ENCODE results near the gene TRIM73. TPM values are rescaled to one million over a fixed set of nuclear protein-coding genes. Genes with fewer than 3 reads are reported as not detected.
"Not testable (repeated sequence)": the region's sequence is repeated elsewhere in the genome, so short reads cannot be mapped to it uniquely, and the experiment has no call there.

The TRIM73 gene
- 1.6 TPM for total RNA-seq
- polyA plus RNA-seq (ENCODE audit: insufficient read depth in 1 of 8, insufficient read length in 8 of 8, low replicate concordance in 1 of 8), result 1 to 10 TPM; 2.1 to 7.0 (median 3.9) TPM
- long read RNA-seq, donor 1, result 0 reads
- long read RNA-seq, donor 2, result 0 reads
- long read RNA-seq, donor 3, result 0 reads
- long read RNA-seq, donor 4, result 0 reads
- long read RNA-seq, donor 5, result 0 reads
- long read RNA-seq, donor 6, result 0 reads
- long read RNA-seq, donor 7, result 0 reads
- long read RNA-seq, donor 8, result 0 reads
- long read RNA-seq, donor 9, result 0 reads
- long read RNA-seq, donor 10, partial matches to known transcripts, result 0 of 1 reads
- long read RNA-seq, donor 10, other reads (novel, unspliced or antisense), result 0 of 1 reads
- long read RNA-seq, donor 11, result 0 reads

DNA sequence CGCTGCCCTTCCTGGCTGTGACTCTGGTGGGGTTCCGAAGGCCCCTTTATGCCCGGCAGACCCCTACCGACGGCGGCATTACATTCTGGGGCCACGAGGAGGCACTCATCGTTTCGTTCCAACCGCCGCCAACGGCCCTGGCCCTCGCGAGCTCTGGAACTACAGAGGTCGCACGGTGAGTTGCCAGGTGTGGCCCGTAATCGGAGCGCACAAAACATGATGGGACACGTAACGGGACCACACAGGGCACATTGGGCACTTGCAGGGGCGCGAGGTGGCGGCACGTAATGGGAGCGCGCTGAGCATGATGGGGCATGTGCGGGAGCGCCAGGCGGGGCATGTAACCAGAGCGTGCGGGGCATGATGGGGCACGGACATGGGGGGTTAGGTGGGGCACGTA, at the start of gene TRIM73:
Gene TRIM73, plus strand, starts transcription at position 301 of the 400 bp plus-strand sequence. CDS start 3,305 bp downstream, outside the sequence.
- DNase-seq; H3K36me3 ChIP-seq (ENCODE audit: control insufficient read depth, insufficient read depth, low read length); H3K4me1 ChIP-seq (ENCODE audit: control insufficient read depth, insufficient read depth, low read length); H3K27ac ChIP-seq (ENCODE audit: low read length); H3K27me3 ChIP-seq (ENCODE audit: control insufficient read depth, insufficient read depth, low read length); H3K4me3 ChIP-seq (ENCODE audit: low read length); H3K9me3 ChIP-seq (replicated peaks; ENCODE audit: control insufficient read depth, low read depth, low read length): not testable (repeated sequence)
- WGBS (ENCODE audit: insufficient coverage), result no CpG with 5 or more reads among the region's 34 CpGs

DNA sequence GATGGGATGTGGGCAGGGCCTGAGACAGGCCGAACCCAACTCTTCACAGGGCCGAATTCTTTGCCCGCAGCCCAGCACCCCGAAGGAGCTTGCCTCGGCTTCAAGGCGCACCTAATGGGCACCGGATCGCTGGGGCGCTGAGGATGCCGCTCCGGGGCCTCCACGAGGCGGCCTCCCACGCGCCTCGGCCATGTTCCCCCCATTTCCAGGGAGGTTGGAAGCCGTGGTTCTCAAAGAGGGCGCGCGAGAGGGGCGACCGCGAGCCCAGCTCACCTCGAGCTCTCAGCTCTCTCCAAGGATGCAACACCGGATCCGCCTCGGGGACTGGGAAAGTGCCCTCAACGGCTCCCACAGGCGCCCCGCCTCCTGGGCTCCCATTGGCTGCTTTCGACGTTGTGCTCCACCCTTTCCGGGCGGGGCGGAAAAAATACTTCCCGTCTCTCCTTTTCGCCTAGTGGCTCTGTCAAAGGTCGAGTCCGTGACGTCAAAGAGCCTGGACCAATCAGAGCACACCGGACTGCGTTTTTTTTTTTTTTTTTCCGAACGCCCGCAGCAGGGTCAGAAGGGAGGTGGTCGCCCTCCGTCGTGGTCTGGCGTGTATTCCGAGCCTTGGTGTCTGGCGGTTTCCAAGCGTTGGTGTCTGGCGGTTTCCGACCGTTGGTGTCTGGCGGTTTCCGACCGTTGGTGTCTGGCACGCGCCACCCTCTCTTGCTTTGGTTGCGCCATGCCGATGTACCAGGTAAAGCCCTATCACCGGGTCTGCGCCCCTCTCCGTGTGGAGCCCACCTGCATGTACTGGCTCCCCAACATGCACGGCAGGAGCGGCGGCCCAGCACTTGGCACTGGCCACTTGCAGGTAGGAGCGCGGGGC, 36.5 kb upstream of the TRIM73 start:
- Histone ChIP-seq H3K27ac (ENCODE audit: low read length) (peak overlapping the region; percentile 59), H3K4me3 (ENCODE audit: low read length) (peak overlapping the region; percentile 39)

DNA sequence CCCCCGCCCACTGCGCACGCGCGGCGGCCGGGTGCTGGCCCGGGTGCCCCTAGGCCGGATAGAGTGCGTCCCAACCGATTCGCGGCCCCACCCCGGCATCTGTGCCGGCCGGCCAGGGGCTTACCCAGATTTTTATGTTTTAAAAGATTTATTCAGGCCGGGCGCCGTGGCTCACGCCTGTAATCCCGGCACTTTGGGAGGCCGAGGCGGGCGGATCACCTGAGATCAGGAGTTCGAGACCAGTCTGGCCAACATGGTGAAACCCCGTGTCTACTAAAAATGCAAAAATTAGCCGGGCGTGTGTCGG, 35.9 kb upstream of the TRIM73 start:
- Histone ChIP-seq H3K4me3 (ENCODE audit: low read length) (peak overlapping the region; percentile 24), H3K27ac (ENCODE audit: low read length) (peak overlapping the region; percentile 29)
- H3K36me3 ChIP-seq (ENCODE audit: control insufficient read depth, insufficient read depth, low read length); DNase-seq; H3K4me1 ChIP-seq (ENCODE audit: control insufficient read depth, insufficient read depth, low read length); H3K27me3 ChIP-seq (ENCODE audit: control insufficient read depth, insufficient read depth, low read length); H3K9me3 ChIP-seq (replicated peaks; ENCODE audit: control insufficient read depth, low read depth, low read length): not testable (repeated sequence)
- WGBS (ENCODE audit: insufficient coverage), result no CpG with 5 or more reads among the region's 29 CpGs

More for the DNA sequence above, 36.5 kb upstream of the TRIM73 start:
- not testable (repeated sequence) for H3K9me3 ChIP-seq (replicated peaks; ENCODE audit: control insufficient read depth, low read depth, low read length); H3K27me3 ChIP-seq (ENCODE audit: control insufficient read depth, insufficient read depth, low read length); H3K4me1 ChIP-seq (ENCODE audit: control insufficient read depth, insufficient read depth, low read length); H3K36me3 ChIP-seq (ENCODE audit: control insufficient read depth, insufficient read depth, low read length)
- peak; percentile 53 for DNase-seq
- WGBS (ENCODE audit: insufficient coverage), result no CpG with 5 or more reads among the region's 70 CpGs

DNA sequence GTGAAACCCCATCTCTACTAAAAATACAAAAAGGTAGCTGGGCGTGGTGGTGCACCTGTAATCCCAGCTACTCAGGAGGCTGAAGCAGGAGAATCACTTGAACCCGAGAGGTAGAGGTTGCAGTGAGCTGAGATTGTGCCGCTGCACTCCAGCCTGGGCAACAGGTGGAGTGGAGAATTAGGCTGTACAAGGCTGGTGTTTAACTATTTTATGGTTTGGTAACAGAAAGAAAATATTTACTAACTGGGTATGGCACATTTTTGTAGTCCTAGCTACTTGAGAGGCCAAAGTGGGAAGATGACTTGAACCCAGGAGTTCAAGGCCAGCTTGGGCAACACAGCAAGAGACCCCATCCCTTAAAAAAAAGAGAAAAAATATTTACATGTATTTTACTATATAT, 31.4 kb upstream of the TRIM73 start:
- not testable (repeated sequence) for H3K9me3 ChIP-seq (replicated peaks; ENCODE audit: control insufficient read depth, low read depth, low read length); H3K4me3 ChIP-seq (ENCODE audit: low read length); DNase-seq; H3K27ac ChIP-seq (ENCODE audit: low read length); H3K27me3 ChIP-seq (ENCODE audit: control insufficient read depth, insufficient read depth, low read length); H3K36me3 ChIP-seq (ENCODE audit: control insufficient read depth, insufficient read depth, low read length); H3K4me1 ChIP-seq (ENCODE audit: control insufficient read depth, insufficient read depth, low read length)
- WGBS (ENCODE audit: insufficient coverage), result no CpG with 5 or more reads among the region's 3 CpGs

GRCh38 chr7:75366643-75367042, 28.8 kb upstream of the TRIM73 start:
- H3K27ac ChIP-seq (ENCODE audit: low read length); H3K9me3 ChIP-seq (replicated peaks; ENCODE audit: control insufficient read depth, low read depth, low read length); DNase-seq; H3K4me1 ChIP-seq (ENCODE audit: control insufficient read depth, insufficient read depth, low read length); H3K4me3 ChIP-seq (ENCODE audit: low read length); H3K27me3 ChIP-seq (ENCODE audit: control insufficient read depth, insufficient read depth, low read length); H3K36me3 ChIP-seq (ENCODE audit: control insufficient read depth, insufficient read depth, low read length): not testable (repeated sequence)
- no CpG with 5 or more reads among the region's 5 CpGs for WGBS (ENCODE audit: insufficient coverage)

DNA sequence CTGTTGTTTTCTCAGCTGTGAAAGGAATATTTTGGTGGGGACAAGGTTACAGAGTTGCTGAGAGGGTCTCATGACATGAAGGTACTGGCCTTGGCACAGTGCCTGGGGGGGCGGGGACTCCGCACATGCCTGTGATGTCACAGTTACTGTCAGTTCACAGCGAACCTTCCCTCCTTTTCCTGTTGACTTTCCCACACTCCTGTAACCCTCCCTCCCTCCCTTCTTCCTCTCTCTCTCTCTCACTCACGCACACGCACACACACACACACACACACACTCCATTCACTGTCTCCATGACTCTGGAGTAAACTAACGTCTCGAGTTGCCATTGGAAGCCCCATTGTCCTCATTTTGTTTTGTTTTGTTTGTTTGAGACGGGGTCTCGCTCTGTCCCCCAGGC, 28.1 kb upstream of the TRIM73 start:
- not testable (repeated sequence) for H3K9me3 ChIP-seq (replicated peaks; ENCODE audit: control insufficient read depth, low read depth, low read length); H3K27me3 ChIP-seq (ENCODE audit: control insufficient read depth, insufficient read depth, low read length); H3K4me1 ChIP-seq (ENCODE audit: control insufficient read depth, insufficient read depth, low read length); H3K4me3 ChIP-seq (ENCODE audit: low read length); H3K27ac ChIP-seq (ENCODE audit: low read length); H3K36me3 ChIP-seq (ENCODE audit: control insufficient read depth, insufficient read depth, low read length); DNase-seq
- WGBS (ENCODE audit: insufficient coverage), result no CpG with 5 or more reads among the region's 9 CpGs

DNA sequence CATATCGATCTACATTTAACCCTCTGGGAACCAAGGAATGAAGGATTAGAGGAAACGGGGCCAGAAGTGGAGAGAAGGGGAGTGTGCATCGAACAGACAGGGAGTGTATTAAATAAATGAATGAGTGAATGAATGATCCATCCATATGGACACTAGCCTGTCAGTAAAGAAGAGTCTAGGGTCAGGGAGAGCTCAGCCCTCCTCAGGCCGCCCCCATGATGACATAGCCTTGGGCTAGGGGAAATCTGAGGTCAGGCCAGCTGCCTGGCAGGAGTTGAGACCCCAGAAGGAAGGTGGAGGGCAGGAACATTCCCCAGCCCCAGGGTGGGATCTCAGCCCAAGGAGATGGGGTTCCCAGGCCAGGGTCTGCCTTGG, 21.3 kb upstream of the TRIM73 start:
- DNase-seq; H3K27me3 ChIP-seq (ENCODE audit: control insufficient read depth, insufficient read depth, low read length); H3K4me3 ChIP-seq (ENCODE audit: low read length); H3K36me3 ChIP-seq (ENCODE audit: control insufficient read depth, insufficient read depth, low read length); H3K27ac ChIP-seq (ENCODE audit: low read length); H3K9me3 ChIP-seq (replicated peaks; ENCODE audit: control insufficient read depth, low read depth, low read length); H3K4me1 ChIP-seq (ENCODE audit: control insufficient read depth, insufficient read depth, low read length): not testable (repeated sequence)
- WGBS (ENCODE audit: insufficient coverage), result no CpG with 5 or more reads among the region's 4 CpGs

DNA sequence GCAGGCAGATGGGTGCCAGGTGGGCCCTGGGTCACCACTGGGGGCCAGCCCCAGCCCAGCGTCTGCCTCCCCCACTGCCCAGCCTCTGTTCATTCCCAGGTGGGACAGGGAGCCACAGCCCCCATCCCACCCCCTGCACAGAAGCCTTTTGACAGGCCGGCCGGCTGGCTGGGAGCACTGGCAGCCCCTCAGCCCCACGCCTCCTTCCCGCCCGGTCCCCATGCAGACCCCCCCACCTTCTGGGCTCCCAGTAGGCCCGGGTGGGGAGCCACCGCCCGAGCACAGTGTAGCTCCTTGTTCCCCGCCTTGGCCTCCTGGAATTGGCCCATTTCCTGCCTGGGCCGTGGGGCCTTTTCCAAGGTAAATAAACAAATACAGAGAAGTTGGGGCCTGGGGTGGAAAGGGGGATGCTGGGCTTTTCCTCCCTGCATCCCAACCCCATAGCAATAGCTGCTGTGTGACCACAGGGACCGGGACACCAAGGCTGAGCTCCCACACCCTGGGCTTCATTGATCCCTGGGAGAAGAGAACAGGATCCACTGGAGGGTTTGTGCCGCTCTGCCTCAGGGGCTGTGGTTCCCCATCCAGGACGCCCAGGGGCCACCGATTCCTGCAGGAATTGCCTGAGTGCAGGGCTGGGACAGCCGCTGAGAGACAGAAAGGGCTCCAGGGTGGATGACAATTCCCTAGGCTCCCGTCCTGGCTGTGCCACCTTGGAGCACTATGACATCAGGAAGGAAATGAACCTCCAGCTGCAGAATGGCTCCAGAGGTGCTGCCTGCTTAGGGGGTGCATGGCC, 20.7 kb upstream of the TRIM73 start:
- no CpG with 5 or more reads among the region's 17 CpGs for WGBS (ENCODE audit: insufficient coverage)
- H3K4me3 ChIP-seq (ENCODE audit: low read length); DNase-seq: not testable (repeated sequence)

GRCh38 chr7:75393194-75393593, 2.2 kb upstream of the TRIM73 start:
- DNase-seq; H3K9me3 ChIP-seq (replicated peaks; ENCODE audit: control insufficient read depth, low read depth, low read length); H3K4me1 ChIP-seq (ENCODE audit: control insufficient read depth, insufficient read depth, low read length); H3K27ac ChIP-seq (ENCODE audit: low read length); H3K36me3 ChIP-seq (ENCODE audit: control insufficient read depth, insufficient read depth, low read length); H3K27me3 ChIP-seq (ENCODE audit: control insufficient read depth, insufficient read depth, low read length); H3K4me3 ChIP-seq (ENCODE audit: low read length): not testable (repeated sequence)
- whole genome bisulfite sequencing (ENCODE audit: insufficient coverage), result no CpG with 5 or more reads among the region's 6 CpGs

More for the DNA sequence above, 20.7 kb upstream of the TRIM73 start:
- H3K4me1 ChIP-seq (ENCODE audit: control insufficient read depth, insufficient read depth, low read length); H3K36me3 ChIP-seq (ENCODE audit: control insufficient read depth, insufficient read depth, low read length); H3K27ac ChIP-seq (ENCODE audit: low read length); H3K27me3 ChIP-seq (ENCODE audit: control insufficient read depth, insufficient read depth, low read length); H3K9me3 ChIP-seq (replicated peaks; ENCODE audit: control insufficient read depth, low read depth, low read length): not testable (repeated sequence)

DNA sequence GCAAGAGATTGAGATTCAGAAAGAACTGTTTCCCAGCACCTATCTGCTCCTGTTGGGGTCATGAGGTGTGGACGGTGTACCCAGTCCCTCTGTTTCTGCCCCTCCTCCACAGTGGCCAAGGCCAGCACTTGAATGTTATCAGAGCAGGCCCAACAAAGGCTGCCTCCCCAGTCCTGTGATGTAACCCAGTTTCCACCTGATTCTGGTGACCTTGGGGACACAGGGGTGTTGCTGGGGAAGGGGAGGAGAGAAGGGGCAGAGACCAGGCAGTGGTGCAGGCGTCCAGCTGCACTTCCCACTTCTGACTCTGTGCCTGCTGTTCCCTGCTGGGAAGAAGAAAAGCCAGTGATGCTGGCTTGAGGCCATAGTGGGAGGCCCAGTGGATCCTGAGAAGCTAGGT, 2.4 kb downstream of the TRIM73 start:
- H3K27me3 ChIP-seq (ENCODE audit: control insufficient read depth, insufficient read depth, low read length); H3K4me3 ChIP-seq (ENCODE audit: low read length); H3K9me3 ChIP-seq (replicated peaks; ENCODE audit: control insufficient read depth, low read depth, low read length); H3K4me1 ChIP-seq (ENCODE audit: control insufficient read depth, insufficient read depth, low read length); DNase-seq; H3K27ac ChIP-seq (ENCODE audit: low read length); H3K36me3 ChIP-seq (ENCODE audit: control insufficient read depth, insufficient read depth, low read length): not testable (repeated sequence)
- WGBS (ENCODE audit: insufficient coverage), result no CpG with 5 or more reads among the region's 2 CpGs
